H7 (cell line): ENCODE measurements around the gene PIK3C2B. TPM values are rescaled to one million over a fixed set of nuclear protein-coding genes. Genes with fewer than 3 reads are reported as not detected.
A peak's percentile ranks its signal among the peaks of the same experiment; 100 is the strongest.

Source experiments
- DNase-seq: peaks from one replicate; pipeline ENCODE4 v3.0.0; 2012
- H3K27me3 ChIP-seq: 2 replicates; pipeline ENCODE4 v1.6.0; 2011; ENCODE audit warnings: mild to moderate bottlenecking, low read length; ENCODE audit not compliant: control insufficient read depth, insufficient read depth
- H3K36me3 ChIP-seq: replicated peaks from 2 replicates; pipeline ENCODE4 v1.5.1; 2011; ENCODE audit warnings: low read length; ENCODE audit not compliant: control insufficient read depth, insufficient read depth
- H3K4me3 ChIP-seq: 2 replicates; pipeline ENCODE4 v1.5.1; 2011; ENCODE audit warnings: low read depth, mild to moderate bottlenecking, control low read depth, low read length, moderate library complexity; ENCODE audit not compliant: insufficient read depth
- total RNA-seq: library from RNA; depleted of rRNA; stranded (reverse); fragments of >200 nt; shearing (Covaris generic); gene quantifications from 2 replicates; pipeline ENCODE4 v1.2.3, GENCODE V29; 2014; rRNA removed

PIK3C2B gene
- total RNA-seq, 1 experiment from 2014 or later = 14.7 TPM

- no peak overlapping the region for H3K4me3 ChIP-seq
- H3K36me3 ChIP-seq = peaks cover 1% of the 10 kb centered on the region; the same call in 1 of the 2 replicates
- no peaks in the 10 kb centered on the region for H3K27me3 ChIP-seq
- DNase-seq = peak; percentile 12
Measured at GRCh38 chr1:204450461-204451257, 43.9 kb downstream of the PIK3C2B start.

- no peak for DNase-seq
- H3K27me3 ChIP-seq = no peaks in the 10 kb centered on the region
- peaks cover 1% of the 10 kb centered on the region; the same call in 1 of the 2 replicates for H3K36me3 ChIP-seq
- no peak overlapping the region for H3K4me3 ChIP-seq
Measured at GRCh38 chr1:204449678-204450280, 44.8 kb downstream of the PIK3C2B start.

- no peak for DNase-seq
- H3K36me3 ChIP-seq = peaks cover 2% of the 10 kb centered on the region
- no peak overlapping the region for H3K4me3 ChIP-seq
- no peaks in the 10 kb centered on the region for H3K27me3 ChIP-seq
Measured at GRCh38 chr1:204448991-204449677, 45.5 kb downstream of the PIK3C2B start.

GRCh38 chr1:204448344-204448964, 46.2 kb downstream of the PIK3C2B start:
- no peak overlapping the region for H3K4me3 ChIP-seq
- H3K27me3 ChIP-seq = no peaks in the 10 kb centered on the region
- DNase-seq = no peak
- H3K36me3 ChIP-seq = peaks cover 4% of the 10 kb centered on the region

- H3K4me3 ChIP-seq = no peak overlapping the region
- DNase-seq = no peak
- H3K36me3 ChIP-seq = peaks cover 4% of the 10 kb centered on the region
- H3K27me3 ChIP-seq = no peaks in the 10 kb centered on the region
Measured at GRCh38 chr1:204447736-204448135, 46.9 kb downstream of the PIK3C2B start.

GRCh38 chr1:204447190-204447589, 47.4 kb downstream of the PIK3C2B start:
- DNase-seq = no peak
- Histone ChIP-seq H3K36me3 (peaks cover 4% of the 10 kb centered on the region), H3K27me3 (no peaks in the 10 kb centered on the region), H3K4me3 (no peak overlapping the region)

- DNase-seq = peak; percentile 94
- no peaks in the 10 kb centered on the region for H3K27me3 ChIP-seq
- H3K36me3 ChIP-seq = peaks cover 6% of the 10 kb centered on the region
- no peak overlapping the region for H3K4me3 ChIP-seq
Measured at GRCh38 chr1:204446413-204447111, 48.0 kb downstream of the PIK3C2B start.

GRCh38 chr1:204445860-204446412, 48.7 kb downstream of the PIK3C2B start:
- Histone ChIP-seq H3K4me3 (no peak overlapping the region), H3K36me3 (peaks cover 8% of the 10 kb centered on the region), H3K27me3 (no peaks in the 10 kb centered on the region)
- DNase-seq = peak; percentile 89

Other genes starting within 250 kb of the PIK3C2B start
- gene PLEKHA6, start 134.9 kb downstream of the PIK3C2B start, total RNA-seq = 3.0 and 5.1 TPM in 2 replicates
- gene PPP1R15B, start 83.0 kb downstream of the PIK3C2B start, total RNA-seq = 37.1 and 40.6 TPM in 2 replicates
- gene MDM4, start 21.6 kb upstream of the PIK3C2B start, total RNA-seq = 15.9 and 17.6 TPM in 2 replicates
- 10.9 and 20.6 TPM in 2 replicates for gene LRRN2, start 190.9 kb upstream of the PIK3C2B start, total RNA-seq